ENCODE measurements around the gene VSNL1.

VSNL1 gene

DNA sequence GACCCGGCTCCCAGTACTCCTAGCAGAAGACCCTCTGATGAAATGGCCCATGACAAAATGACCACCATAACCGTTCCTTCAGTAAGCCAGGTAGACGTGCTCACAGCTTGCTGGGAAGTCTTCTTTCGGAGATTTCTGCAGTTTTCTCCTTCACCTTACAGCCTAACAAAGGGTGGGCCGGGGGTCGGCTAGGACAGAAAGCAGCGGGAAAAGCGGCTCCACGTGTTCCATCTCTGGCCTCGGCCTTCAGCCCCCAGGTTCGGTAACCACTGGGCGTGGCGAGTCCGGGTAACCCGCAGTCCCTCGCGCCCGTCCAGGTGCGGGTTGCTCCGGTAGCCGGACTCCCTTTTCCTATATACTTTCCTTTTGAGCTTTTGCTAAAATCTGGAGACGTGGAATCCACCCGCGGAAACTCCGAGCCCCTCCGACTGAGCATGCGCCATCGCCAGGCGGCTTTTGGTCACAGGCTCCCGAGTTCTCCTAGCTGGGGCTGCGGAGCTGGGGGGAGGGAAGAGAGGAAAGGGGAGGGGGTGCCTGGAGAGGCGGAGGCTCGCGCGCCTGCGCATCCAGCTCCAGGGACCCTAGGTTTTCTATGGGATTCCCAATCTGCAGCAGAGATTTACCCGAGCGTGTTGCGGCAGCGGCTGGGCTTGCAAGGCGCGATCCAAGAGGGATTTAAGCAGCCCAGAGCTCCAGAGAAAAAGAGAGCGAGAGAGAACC lies at the start of gene VSNL1:
VSNL1 (plus strand) TSS at position 604 of the 720 bp plus-strand sequence. CDS start 51,379 bp downstream, outside the sequence.
- DNase-seq: peak; percentile 78

DNA sequence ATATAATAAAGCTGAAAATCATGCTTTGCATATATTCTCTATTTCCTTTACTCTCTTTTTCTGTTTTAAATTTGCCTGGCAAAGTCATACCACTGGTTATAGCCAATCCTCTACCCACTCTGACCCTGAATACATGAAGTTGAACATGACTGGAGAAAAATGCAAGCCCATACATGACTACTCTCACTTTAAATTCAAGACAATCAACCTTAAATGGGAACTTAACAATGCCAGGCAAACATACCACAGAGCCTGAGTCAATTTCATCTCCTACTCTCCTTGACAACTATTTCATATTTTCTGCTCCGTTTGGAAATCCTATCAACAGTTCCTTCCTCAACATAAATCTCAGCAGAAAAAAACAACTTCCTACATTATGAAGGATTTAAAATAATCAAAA lies 44.9 kb upstream of the VSNL1 start:
- no peak for DNase-seq

DNA sequence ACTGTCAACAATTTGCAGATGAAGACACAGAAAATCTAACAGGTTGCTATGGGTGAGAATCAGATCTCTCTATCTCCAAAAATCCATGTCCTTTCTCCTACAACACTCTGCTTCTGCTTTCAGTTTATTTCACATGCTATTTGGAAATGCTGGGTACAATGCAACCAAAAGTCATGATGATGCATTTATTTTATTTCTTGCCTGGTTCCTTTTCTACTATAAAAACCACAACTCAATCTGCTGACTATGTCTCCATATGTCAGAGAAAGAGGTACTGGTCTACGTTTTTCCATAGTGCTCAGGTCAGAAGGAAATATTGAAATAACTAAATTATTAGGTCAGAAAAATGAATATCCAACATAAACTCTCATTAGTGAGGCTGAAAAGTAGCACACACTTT lies 42.8 kb upstream of the VSNL1 start:
- DNase-seq: no peak

DNA sequence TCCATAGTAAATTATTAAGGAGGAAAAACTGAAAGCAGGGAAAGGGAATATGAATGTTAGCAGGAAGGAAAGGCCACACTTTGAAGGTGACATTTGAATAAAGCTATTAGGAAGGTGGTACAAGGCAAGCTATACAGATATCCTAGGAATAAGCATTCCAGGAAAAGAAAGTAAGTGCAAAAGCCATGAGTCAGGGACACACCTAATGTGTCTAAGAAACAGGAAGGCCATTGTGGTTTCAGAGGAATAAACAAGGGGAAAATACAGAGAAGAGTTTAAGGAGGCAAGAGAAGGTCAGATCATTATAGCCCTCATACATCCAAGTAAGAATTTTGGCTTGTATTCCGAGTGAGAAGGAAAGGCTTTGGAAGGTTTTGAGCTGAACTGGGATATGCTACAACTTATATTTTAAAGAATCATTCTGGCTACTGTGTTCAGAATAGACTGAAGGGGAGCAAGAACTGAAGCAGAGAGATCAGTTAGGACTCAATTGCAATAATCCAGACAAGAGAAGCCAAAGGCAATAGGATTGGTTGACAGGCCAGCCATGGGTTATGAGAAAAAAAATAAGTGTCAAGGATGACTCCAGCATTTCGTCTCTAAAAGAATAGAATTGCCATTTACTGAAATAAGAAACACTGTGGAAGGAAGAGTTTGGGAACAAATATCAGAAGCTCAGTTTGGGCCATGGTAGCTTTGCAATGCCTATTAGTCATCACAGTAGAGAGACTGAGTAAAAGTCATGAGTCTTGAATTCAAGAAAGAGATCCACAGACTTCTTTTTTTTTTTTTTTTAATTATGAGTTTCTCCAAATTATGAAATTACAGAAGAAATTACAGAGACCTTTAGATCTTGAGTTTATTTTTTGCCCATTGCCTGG lies 33.5 kb upstream of the VSNL1 start:
- no peak for DNase-seq

DNA sequence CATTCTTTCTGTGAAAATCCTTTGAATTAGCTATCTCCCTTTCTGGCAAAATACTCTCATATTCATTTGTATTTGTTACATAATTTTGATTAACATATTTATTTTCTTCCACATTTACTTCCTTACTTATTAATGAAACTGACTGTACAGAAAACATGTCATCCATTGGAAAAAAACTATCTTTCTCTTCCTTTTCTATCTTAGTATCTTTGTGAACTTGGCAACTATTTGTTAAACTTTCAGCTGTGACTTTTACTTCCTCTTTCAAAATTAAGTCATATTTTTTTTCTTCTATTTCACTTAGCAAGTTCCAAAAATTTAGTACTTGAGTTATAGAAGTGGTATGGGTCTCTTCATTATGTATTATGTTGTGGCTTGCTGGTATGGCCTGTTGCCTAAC lies 24.8 kb upstream of the VSNL1 start:
- no peak for DNase-seq

DNA sequence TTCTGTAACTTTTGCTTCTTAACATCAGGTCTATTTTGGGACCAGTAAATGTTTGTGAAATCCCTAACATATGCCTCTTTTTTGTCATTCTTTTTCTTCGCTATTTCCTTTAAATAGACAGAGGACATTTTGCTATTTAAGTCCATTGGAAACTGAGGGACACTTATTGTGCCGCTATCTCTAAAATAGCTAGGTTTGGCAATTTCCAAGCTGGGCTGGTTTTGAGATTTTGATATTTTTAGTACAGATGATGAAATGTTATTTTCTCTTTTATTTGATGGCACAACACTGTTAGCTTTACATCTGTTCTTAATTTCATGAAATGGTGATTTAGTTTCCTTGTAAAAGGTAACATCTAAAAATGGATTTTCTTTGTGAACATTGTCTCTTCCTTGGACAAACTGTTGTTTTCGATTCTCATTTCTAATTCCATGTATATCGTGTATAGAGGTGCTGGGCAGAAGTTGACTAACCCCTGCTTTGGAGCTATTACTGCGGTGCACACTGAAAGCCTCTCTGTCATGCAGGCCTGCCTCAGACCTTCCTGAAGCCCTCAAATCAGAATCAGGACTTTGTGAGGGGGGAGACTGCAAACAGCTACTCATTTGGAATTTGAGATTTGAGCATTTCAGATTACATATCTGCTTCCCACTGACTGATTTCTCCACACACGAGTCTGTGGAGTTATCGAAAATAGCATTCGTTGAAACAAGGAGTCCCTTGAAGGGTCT lies 22.9 kb upstream of the VSNL1 start:
- no peak for DNase-seq

DNA sequence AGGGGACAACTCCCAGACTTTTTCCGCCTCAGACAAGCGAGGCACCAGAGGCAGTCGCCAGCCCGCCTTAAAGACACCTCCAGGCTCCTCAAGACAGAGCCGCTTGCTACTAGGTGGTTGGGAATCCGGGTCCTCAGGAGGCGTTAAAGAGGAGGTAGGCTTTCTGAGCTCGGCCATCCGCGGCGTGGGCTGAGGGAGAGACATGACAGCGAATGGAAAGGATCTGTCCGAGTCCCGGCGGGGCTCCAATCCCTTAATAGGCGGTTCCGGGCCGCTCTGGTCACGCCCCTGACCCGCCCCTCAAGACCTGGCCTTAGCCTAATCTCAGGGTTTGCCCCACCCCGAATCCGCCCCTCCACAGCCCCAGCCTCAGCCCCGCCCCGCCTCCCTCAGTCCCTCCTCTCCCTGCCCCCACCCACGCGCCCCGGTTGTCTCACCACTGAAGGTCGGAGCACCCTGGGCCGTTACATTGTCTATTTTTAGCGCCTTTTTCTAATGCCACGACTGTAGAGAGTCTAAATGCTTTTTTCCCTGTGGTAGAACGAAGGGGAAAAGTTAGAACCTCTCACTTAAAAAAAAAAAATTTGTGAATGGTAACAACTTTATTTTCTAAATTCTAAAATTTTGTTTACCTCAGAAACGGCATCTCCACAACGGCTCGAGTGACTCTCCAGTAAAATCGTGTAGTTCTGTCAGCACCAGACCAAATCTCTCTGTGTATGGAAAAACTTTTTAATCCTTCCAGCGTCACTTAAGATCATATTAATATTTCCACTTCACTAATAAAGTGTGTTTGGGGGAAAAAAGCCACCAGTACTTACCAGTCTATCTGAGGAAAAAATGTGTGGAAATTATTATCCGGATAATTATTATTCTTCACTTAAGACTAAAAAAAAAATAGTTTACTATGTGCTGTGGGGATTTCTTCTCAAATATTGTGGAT lies 22.0 kb upstream of the VSNL1 start, which contains the start of gene RAD51AP2:
RAD51AP2 (minus strand) TSS at position 229 of the 943 bp plus-strand sequence; CDS start at position 204, 25 bp downstream.
- DNase-seq: no peak

DNA sequence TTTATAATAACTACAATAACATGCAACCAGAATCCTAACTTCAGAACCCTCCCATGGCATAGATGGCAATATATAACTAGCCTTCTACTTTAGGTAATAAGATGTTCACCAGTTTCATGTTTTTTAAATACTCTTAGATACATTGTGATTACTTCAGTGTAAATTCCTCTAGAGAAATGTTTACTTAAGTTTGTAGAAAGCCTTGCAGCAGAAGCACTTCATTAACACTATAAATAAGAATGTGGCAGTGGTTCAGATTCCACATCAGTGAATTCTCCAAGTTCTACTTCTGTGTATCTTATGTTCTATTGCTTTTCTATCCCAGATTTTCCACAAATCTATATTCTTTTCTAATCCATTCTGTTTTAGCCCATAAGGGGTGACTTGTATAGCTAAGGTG lies 21.0 kb upstream of the VSNL1 start:
- DNase-seq: no peak

DNA sequence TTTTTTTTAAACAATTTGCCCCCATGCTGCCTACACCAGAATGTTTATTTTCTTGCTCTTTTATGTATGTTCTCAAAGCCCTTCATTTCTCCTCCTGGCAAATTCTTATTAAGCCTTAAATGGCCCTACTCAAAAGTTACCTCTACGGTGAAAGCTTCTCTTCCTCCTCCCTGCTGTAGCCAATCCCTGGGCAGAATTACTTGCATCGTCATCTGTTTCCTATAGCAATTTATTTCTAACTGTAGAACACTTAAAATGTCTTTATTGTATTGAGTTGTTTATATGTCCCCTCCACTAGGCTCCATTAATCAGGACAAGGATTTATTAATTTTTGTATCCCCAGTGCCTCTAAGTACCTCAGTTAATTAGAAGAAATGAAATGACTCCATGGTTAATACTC lies 19.7 kb upstream of the VSNL1 start:
- no peak for DNase-seq

DNA sequence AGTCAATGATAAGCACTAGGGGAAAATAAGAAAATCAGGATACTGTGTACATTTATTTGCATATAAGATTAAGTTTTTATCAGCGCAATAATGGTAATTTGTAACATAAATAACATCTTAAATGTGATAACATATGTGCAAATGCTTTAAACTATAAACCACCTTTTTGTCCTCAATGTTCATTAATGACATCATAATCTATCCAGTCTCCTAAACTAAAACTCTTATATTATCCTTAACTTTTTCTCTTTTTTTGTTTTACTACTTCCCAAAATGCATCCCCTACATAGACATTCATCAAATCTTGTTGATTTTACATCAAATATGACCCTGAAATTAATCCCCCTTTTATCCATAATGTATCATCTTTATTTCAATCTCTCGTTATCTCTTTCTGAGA lies 18.9 kb upstream of the VSNL1 start:
- no peak for DNase-seq

DNA sequence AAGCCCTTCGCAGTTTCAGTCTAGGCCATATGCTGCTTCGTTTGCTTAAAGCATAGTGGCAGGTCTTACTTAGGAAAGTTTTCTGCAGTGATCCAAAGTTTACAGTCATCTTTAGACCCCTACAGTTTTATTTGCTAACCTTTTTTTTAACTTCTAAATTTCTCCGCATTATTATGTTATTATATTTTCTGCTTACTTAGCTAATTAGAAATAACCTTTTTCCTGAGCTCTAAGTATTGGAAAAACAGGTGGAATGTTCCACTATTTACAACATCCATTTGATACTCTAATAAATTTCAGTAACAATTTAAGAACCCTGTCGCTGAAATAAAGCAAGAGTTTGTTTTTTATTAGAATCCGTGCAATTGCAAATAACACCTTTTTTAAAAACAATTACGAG lies 18.2 kb upstream of the VSNL1 start:
- DNase-seq: no peak

DNA sequence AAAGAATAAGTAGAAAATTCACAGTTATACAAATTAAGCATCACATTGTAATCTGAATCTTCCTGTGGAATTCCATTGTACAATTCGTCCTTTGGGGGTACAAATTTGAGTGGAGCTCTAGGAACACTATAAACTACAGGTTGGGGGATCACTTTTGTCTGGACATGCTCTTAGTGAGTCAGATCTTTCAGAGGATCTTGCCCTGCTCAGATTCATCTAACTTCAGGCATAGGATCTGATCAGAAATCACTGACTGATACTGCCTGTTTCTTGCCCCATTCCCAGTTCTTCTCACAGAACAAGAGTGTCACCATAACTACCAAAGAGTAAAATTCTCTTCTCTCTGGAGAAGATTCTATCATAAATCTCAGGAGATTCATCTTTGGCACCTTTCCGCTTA lies 10.7 kb upstream of the VSNL1 start:
- DNase-seq: no peak

DNA sequence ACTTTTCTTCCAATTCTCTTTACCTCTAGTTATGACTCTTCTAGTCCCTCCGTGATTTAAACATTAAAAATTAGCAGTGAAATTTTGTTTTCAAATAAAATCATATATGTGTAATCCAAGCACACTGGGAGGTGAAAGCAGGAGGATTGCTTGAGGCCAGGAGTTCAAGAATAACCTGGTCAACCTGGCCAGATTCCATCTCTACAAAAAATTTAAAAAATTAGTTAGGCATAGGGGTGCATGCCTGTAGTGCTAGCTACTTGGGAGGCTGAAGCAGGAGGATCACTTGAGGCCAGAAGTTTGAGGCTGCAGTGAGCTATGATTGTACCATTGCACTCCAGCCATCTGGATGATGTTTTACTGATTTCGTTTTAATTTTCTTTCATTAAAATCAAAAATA lies 7.0 kb upstream of the VSNL1 start:
- no peak for DNase-seq

DNA sequence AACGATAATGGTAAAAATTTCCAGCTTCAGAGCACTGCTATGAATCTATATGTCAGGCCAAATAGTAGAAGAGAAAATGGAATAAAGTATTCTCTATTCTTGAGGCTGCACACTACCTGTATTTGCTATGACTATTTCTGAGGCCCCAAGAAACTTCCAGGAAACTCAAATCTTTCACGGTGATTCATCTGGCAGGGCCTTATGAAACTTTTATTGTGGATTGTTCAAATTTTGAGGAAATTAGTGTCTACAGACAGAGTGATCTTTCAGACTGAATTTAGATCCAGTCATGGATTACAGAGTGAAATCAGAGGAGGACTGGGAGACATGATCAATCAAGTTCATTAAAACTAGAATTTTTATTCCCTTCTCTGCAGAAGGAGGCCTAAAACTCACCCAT lies 4.1 kb upstream of the VSNL1 start:
- no peak for DNase-seq

DNA sequence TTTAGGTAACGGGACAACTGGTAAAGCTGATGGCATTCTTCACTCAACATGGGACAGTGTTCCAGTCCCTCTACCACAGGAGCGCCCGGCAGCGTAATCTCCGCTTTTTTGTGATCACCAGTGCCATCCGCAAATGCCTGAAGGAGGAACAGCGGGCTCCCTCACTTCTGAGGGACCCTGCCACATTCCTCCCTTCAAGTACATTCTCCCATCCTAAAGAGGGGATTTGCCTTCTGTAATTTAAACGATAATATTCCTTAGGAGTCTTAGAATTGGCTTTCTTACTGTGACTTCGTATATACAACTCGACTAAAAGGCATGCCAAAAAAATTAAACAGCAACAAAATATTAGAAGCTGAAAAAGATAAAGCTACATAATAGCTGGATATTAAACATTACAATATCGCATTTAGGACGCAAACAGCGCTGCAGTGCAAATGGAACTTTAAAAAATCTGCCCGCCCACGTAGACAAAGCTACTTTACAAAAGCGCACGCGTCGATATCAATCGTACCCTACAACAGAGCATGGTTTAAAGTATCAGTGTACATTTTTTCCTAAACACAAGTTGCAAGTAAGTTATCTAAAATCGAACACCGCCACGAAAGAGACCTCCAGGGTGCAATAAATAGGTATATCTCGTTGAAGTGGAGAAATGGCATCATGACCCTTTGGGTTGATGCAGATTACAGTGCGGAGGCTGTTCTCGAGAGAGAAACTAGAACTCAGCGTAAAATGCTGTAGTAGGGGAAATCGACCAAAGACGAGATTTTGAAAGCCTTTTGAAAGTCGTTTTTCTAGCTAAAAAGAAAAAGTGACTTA lies 2.3 kb upstream of the VSNL1 start:
- no peak for DNase-seq

DNA sequence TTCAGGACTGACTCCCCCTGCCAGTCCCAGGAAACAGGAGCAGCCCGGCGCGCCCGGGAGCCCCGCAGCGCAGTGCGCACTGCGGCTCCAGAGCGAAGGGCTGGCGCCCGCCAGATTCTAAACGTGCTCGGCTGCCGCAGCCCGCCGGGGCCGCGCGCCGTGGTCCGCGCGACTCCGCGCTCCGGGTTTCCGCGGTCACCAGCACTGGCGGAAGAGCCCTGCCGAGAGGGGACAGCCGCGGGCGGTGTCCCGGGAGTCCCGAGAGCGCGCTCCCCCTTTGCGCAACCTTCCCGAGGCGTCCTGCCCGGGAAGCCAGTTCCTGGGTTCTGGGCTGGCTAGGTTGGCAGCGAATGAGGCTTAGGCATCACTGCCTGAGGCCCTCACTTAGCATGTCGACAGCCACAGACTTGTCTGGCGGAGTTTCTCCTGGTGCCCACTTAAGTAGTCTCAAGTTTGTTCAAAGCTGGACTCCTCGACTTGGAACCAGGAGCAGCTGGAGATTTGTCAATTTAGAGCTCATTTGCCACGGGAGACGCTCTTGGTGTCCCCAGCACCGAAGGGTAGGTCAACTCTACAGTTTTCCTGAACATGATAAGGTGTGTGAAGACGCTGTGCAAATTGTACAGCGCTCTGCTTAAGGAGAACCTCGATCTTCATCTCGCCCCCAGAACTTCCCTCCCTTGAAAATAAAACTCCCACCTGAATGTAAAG lies 1.5 kb upstream of the VSNL1 start:
- DNase-seq: no peak

DNA sequence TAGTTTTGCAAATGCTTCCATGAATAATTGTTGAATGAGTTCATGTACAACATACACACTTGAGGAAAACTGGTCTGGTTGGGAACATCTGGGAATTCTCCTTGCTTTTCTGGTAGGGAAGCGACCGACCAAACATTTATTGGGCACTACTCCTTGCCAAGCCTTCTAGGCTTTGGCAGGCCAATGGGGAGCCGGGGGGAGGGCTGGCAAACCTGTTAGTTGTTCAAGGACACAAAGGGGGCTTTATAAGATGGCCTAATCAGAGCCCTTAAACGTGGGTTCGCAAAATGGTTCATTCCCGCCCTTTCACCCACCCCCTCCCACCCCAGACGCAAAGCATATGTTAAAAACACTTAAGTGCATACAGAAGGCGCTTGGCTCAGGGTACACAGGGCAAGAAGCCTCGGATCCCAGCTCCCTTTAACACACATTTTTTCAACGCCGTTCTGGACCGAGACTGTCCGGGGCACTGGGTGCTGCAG lies 844 bp upstream of the VSNL1 start:
- no peak for DNase-seq

DNA sequence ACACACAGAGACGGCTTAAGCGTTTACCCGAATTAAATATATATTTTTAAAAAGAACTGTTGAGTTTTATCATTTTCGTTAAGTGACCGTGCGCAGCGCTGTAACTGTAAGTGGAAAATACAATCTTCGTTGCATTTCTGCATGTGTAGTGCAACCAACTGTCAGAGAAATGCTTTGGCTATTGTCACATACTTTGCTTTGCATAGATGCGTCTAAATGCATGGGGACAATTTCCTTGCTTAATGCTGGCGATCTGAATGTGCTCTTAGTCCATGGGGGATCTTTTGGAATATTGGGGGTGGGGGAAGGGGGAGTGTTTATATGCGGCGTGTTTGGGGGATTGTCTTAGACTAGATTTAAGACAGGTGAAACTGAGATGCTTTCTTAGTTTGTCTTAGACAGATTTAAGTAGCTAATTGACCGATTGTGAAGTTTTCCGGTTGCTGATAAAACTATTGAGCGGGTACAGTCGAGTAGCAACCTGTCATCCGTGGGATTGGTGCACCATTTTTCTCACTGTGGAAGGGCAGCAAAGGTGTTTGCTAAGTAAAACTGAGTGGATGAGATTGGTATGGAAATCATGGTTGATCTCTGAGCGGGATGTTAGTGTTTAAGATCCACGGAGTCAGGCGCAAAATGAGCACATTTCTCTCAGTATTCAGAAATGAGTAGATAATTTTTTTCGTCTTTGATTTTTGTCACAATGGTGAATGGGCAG lies 476 bp downstream of the VSNL1 start:
- peak; percentile 47 for DNase-seq

DNA sequence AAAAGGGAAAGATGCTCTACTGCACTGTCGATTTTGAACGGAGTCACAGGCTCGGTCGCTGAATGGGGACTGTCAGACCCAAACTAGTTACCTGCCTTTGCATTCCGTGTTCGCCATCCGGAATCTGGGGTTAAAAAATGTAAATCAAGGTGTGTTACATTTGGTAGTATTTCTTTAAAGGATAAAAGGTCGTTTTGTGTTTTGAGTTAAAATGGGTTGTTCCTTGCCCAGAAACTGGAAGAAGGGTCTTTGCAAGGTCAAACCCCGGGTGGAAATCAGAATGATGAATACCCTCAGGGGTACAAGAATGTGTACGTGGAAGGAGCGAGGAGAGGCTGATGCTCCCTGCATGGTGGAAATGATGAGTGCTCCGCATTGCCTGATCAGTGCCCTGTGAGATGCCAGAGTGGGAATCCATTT lies 1.0 kb downstream of the VSNL1 start:
- DNase-seq: no peak

DNA sequence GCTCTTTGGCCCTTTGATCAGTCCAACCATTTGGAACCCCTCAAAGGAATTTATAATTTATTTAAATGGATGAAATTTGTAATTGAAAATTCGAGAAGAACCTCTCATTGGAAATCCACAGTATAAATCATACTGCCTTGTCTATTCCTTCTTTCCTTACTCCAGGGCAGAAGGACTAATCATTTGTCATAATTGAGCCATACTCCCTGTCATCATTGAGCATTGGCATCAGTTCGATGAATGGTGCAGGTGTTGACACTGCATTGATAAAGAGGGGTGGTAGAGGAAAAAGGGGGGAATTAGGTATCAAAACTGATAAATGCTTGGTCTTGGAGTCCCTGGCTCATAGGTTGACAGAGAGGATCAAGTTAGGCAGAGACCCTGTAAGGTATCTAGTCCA lies 2.0 kb downstream of the VSNL1 start:
- DNase-seq: no peak

Data from NCI-H1694 (cell line).